NT2/D1 (cell line): Measurements from ENCODE around the gene OPCML.

Experiments
- YY1 ChIP-seq: IDR thresholded peaks from 2 replicates; pipeline ENCODE4 v1.6.1; 2011; ENCODE audit not compliant: insufficient read length, insufficient read depth
- ZNF274 ChIP-seq: IDR thresholded peaks from 2 replicates; pipeline ENCODE4 v1.6.1; 2011; ENCODE audit warnings: mild to moderate bottlenecking, low read depth, low read length

DNA sequence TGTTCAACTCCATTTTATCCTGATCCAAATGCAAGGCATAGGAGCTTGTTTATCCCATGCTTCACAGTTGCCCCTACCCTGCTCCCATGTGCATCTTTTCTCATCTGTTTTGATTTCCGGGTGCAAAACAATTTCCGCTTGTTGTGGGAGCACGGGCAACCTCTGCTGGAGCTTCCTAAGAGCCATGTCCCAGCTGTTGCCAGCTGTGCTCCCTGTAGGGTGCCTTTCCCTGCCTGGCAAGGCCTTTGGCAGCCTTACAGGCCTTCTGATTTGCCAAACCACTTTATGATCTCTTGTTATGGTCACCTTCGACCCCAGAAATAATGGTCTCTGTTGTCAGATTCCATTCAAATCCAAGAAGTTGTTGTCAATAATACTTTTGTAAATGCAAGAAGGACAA, 1038.5 kb downstream of the OPCML start:
- TF ChIP-seq ZNF274 (no peak), YY1 (no peak)
